HUES48 (cell line): ENCODE measurements around the gene CCDC169.

ENCODE experiments used
- H3K27ac ChIP-seq: one replicate; pipeline ENCODE4 v1.7.0; 2013; ENCODE audit warnings: low read depth, low read length, inconsistent platforms
- H3K27me3 ChIP-seq: 2 replicates; pipeline ENCODE4 v1.6.1; 2013; ENCODE audit warnings: mild to moderate bottlenecking, low read length; ENCODE audit not compliant: control insufficient read depth, insufficient read depth
- H3K36me3 ChIP-seq: 2 replicates; pipeline ENCODE4 v1.6.1; 2013; ENCODE audit warnings: low read length; ENCODE audit not compliant: control insufficient read depth, insufficient read depth
- H3K4me1 ChIP-seq: 2 replicates; pipeline ENCODE4 v1.6.1; 2013; ENCODE audit warnings: mild to moderate bottlenecking, low read length; ENCODE audit not compliant: control insufficient read depth, insufficient read depth
- H3K4me3 ChIP-seq: 2 replicates; pipeline ENCODE4 v1.5.1; 2013; ENCODE audit warnings: mild to moderate bottlenecking, low read depth, low read length
- H3K9ac ChIP-seq: 2 replicates; pipeline ENCODE4 v1.6.1; 2013; ENCODE audit warnings: mild to moderate bottlenecking, low read depth, low read length, moderate library complexity
- H3K9me3 ChIP-seq: 2 replicates; pipeline ENCODE4 v1.6.1; 2013; ENCODE audit warnings: low read length; ENCODE audit not compliant: control insufficient read depth, insufficient read depth

The CCDC169 gene

DNA sequence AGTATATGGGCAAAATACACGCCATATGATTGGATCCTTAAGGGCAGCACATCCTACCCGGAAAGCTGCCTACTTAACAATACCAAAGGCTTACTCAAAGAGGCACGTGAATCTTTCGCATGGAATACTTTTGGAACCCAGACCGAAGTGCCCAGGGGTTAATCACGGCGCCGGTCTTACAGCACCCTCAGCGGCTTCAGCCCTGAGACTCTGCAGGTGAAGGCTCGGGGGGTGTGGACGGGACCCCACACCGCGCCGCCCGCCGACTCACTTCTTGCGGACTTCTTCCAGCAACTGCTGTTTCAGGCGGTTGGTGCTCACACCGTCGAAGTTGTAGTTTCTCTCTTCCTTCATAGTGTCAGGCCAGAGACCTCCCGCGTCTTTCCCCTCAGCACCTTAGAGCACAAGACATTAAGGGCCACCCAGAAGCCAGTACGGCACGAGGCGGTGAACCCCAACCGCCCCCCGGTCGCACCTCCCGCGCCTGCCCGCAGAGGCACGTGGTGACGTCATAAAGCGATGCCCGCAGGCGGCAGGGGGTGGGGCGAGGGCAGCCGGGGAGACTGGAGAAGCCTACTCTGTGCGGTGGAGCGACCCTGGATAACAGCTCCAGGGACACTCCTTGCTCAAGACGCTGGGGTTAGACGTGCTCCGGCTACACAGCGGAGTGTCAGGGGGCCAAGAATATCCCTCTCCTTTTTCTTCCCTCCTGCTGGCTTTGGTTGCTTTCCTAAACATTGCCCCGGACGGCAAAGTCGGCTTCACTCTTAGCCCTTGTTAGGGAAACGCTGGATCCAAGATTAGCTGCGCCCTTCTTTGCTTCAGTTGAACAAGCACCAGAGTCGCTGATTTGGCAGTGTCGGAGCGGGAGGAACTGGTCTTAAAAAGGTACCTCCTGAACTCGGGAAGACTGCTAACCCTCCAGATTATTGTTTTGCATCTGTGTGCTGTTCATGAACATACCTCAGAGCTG lies at the start of gene CCDC169:
TSS of gene CCDC169 (minus strand) at position 449 of the 973 bp plus-strand sequence. CDS start at position 354, 95 bp downstream.
- Histone ChIP-seq H3K9me3 (peaks cover 4% of the 10 kb centered on the region; the same call in 1 of the 2 replicates), H3K4me3 (peak within 1 kb of the TSS; percentile 73), H3K27me3 (no peaks in the 10 kb centered on the region), H3K4me1 (peaks cover 40% of the 10 kb centered on the region), H3K36me3 (peaks cover 27% of the 10 kb centered on the region), H3K27ac (peak within 1 kb of the TSS; percentile 95), H3K9ac (peak within 1 kb of the TSS; percentile 94)

GRCh38 chr13:36346222-36347083 lies 48.8 kb upstream of the CCDC169 start, which contains the start of gene SPART:
SPART (minus strand) TSS chr13:36346394; CDS start chr13:36335830, 10,564 bp downstream.
- Histone ChIP-seq H3K27me3 (no peaks in the 10 kb centered on the region), H3K9ac (peak within 1 kb of the TSS; percentile 94), H3K9me3 (no peaks in the 10 kb centered on the region), H3K36me3 (no peaks in the 10 kb centered on the region), H3K27ac (peak within 1 kb of the TSS; percentile 88), H3K4me1 (peaks cover 30% of the 10 kb centered on the region), H3K4me3 (peak within 1 kb of the TSS; percentile 83)

- H3K27me3 ChIP-seq = no peaks in the 10 kb centered on the region
- peak overlapping the region; percentile 88 for H3K27ac ChIP-seq
- H3K36me3 ChIP-seq = no peaks in the 10 kb centered on the region
- H3K4me1 ChIP-seq = peaks cover 31% of the 10 kb centered on the region
- peak overlapping the region; percentile 94 for H3K9ac ChIP-seq
- H3K4me3 ChIP-seq = peak overlapping the region; percentile 83
- H3K9me3 ChIP-seq = no peaks in the 10 kb centered on the region
These were observed 48.0 kb upstream of the CCDC169 start for GRCh38 chr13:36345438-36346221.

GRCh38 chr13:36344886-36345437 lies 47.3 kb upstream of the CCDC169 start:
- H3K27ac ChIP-seq = peak overlapping the region; percentile 88
- peak overlapping the region; percentile 83 for H3K4me3 ChIP-seq
- H3K36me3 ChIP-seq = no peaks in the 10 kb centered on the region
- no peaks in the 10 kb centered on the region for H3K9me3 ChIP-seq
- H3K4me1 ChIP-seq = peaks cover 31% of the 10 kb centered on the region
- H3K9ac ChIP-seq = peak overlapping the region; percentile 94
- no peaks in the 10 kb centered on the region for H3K27me3 ChIP-seq

- peaks cover 32% of the 10 kb centered on the region for H3K4me1 ChIP-seq
- H3K36me3 ChIP-seq = no peaks in the 10 kb centered on the region
- H3K27me3 ChIP-seq = no peaks in the 10 kb centered on the region
- peak overlapping the region; percentile 83 for H3K4me3 ChIP-seq
- no peak overlapping the region for H3K9ac ChIP-seq
- H3K9me3 ChIP-seq = no peaks in the 10 kb centered on the region
- H3K27ac ChIP-seq = no peak overlapping the region
These were observed 46.6 kb upstream of the CCDC169 start for GRCh38 chr13:36344173-36344572.

DNA sequence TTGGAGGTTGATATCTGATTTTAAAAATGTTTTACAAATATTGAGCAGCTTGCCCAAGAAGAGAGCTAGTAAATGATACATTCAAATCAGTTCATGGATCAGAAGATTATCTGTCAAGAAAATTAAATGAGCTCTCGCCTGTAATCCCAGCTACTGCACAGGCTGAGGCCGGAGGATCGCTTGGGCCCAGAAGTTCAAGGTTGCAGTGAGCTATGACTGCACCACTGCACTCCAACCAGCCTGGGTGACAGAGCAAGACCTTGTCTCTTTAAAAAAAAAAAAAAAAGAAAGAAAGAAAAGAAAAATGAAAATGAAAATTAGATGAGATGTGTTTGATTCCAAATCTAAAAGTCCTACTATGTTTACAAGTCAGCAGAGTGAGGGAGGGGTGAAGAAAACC lies 46.2 kb upstream of the CCDC169 start:
- H3K27ac ChIP-seq = no peak overlapping the region
- no peak overlapping the region for H3K9ac ChIP-seq
- H3K4me3 ChIP-seq = peak overlapping the region; percentile 83
- H3K27me3 ChIP-seq = no peaks in the 10 kb centered on the region
- H3K36me3 ChIP-seq = no peaks in the 10 kb centered on the region
- no peaks in the 10 kb centered on the region for H3K9me3 ChIP-seq
- peaks cover 36% of the 10 kb centered on the region for H3K4me1 ChIP-seq

- H3K9me3 ChIP-seq = no peaks in the 10 kb centered on the region
- H3K27me3 ChIP-seq = no peaks in the 10 kb centered on the region
- H3K4me1 ChIP-seq = peaks cover 46% of the 10 kb centered on the region
- H3K27ac ChIP-seq = no peak overlapping the region
- H3K9ac ChIP-seq = no peak overlapping the region
- no peaks in the 10 kb centered on the region for H3K36me3 ChIP-seq
- no peak overlapping the region for H3K4me3 ChIP-seq
These were observed 45.1 kb upstream of the CCDC169 start for GRCh38 chr13:36342715-36343114.

- no peak overlapping the region for H3K4me3 ChIP-seq
These were observed 44.1 kb upstream of the CCDC169 start for GRCh38 chr13:36341718-36342117.

DNA sequence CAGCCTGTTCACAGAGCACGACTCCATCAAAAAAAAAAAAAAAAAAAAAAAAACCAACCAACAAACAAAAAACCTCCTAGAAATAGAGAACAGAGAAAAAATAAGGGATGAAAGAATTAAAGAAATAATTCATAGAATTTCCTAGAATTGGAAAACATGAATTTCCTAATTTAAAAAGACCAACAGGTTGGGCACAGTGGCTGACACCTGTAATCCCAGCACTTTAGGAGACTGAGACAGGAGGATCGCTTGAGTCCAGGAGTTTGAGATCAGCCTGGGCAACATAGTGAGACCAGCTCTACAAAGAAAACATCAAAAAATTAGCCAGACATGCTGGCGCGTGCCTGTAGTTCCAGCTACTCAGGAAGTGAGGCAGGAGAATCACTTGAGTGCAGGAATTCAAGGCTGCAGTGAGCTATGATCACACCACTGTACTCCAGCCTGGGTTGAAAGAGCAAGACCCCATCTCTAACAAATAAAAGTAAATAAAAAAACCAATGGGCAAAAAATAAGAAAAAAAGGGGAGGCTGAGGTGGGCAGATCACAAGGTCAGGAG lies 42.1 kb upstream of the CCDC169 start:
- Histone ChIP-seq H3K27ac (no peak overlapping the region), H3K9me3 (no peaks in the 10 kb centered on the region), H3K9ac (no peak overlapping the region), H3K36me3 (peaks cover 6% of the 10 kb centered on the region; the same call in 1 of the 2 replicates), H3K27me3 (no peaks in the 10 kb centered on the region), H3K4me1 (peaks cover 59% of the 10 kb centered on the region), H3K4me3 (no peak overlapping the region)

More at GRCh38 chr13:36341718-36342117, 44.1 kb upstream of the CCDC169 start:
- no peaks in the 10 kb centered on the region for H3K9me3 ChIP-seq
- no peaks in the 10 kb centered on the region for H3K27me3 ChIP-seq
- no peak overlapping the region for H3K27ac ChIP-seq
- H3K4me1 ChIP-seq = peaks cover 48% of the 10 kb centered on the region
- no peaks in the 10 kb centered on the region for H3K36me3 ChIP-seq
- no peak overlapping the region for H3K9ac ChIP-seq
